ENCODE results near the gene CFB. TPM values are rescaled to one million over a fixed set of nuclear protein-coding genes. Genes with fewer than 3 reads are reported as not detected.

Gene CFB
- total and polyA plus RNA-seq, 9 of the 15 experiments (the other 6 are each of a cell fraction or from before 2014, with no cell fraction given), result 0.08 to 0.91 (median 0.22) TPM; not detected in 4

DNA sequence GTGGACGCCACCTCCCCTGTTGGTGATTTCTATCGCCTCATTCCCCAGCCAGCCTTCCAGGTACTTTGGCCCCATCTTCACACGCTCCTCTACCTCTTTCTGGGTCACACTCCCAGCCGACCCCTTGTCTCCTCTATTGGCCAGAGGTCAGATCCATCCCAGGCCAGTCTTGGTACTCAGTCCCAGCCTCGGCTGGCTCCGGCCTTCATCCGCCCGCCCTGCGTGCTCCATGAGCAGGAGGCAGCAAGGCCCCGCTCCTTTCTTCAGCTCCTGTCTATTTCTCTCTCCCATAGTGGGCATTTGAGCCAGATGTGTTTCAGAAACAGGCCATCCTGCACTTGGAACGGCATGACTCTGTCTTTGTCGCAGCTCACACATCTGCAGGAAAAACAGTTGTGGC is 15.7 kb downstream of the CFB start:
- no peak for DNase-seq (ENCODE audit: extremely low read depth in 1 of 4, low spot score in 3 of 4)
- WGBS (ENCODE audit: insufficient coverage, low coverage, missing lambda C conversion rate), result 93% methylated on average over 12 of the region's 12 CpGs
- POLR2A ChIA-PET, result interaction anchor here (1.2 to 1.6 kb wide), 3 partner anchors 9 to 13 kb away, joined by 3 to 10 read pairs (median 4); partner anchors contain the start of gene DXO
- TF ChIP-seq, protein P1, sequence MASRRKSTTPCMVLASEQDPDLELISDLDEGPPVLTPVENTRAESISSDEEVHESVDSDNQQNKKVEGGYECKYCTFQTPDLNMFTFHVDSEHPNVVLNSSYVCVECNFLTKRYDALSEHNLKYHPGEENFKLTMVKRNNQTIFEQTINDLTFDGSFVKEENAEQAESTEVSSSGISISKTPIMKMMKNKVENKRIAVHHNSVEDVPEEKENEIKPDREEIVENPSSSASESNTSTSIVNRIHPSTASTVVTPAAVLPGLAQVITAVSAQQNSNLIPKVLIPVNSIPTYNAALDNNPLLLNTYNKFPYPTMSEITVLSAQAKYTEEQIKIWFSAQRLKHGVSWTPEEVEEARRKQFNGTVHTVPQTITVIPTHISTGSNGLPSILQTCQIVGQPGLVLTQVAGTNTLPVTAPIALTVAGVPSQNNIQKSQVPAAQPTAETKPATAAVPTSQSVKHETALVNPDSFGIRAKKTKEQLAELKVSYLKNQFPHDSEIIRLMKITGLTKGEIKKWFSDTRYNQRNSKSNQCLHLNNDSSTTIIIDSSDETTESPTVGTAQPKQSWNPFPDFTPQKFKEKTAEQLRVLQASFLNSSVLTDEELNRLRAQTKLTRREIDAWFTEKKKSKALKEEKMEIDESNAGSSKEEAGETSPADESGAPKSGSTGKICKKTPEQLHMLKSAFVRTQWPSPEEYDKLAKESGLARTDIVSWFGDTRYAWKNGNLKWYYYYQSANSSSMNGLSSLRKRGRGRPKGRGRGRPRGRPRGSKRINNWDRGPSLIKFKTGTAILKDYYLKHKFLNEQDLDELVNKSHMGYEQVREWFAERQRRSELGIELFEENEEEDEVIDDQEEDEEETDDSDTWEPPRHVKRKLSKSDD (conservative IDR thresholded peaks at IDR 0.05; ENCODE audit: low read length), result no peak
- TF ChIP-seq SP1 (CRISPR knock-in tag; IDR thresholded peaks at IDR 0.05) (no peak), DIDO1 (tag; IDR thresholded peaks at IDR 0.05; ENCODE audit: low read depth) (no peak), ZNF133 (CRISPR knock-in tag; IDR thresholded peaks at IDR 0.05) (no peak), STAG1 (CRISPR knock-in tag; IDR thresholded peaks at IDR 0.05; ENCODE audit: borderline replicate concordance) (no peak), CHCHD3 (CRISPR knock-in tag; IDR thresholded peaks at IDR 0.05) (no peak), MCM2 (IDR thresholded peaks at IDR 0.05; ENCODE audit: low read depth) (no peak), LEF1 (IDR thresholded peaks at IDR 0.05) (no peak), PRMT5 (CRISPR knock-in tag; IDR thresholded peaks at IDR 0.05) (no peak), RBBP5 (IDR thresholded peaks at IDR 0.05; ENCODE audit: borderline replicate concordance, insufficient read depth, low read length, poor library complexity, severe bottlenecking) (no peak)
- TF ChIP-seq, protein P2, sequence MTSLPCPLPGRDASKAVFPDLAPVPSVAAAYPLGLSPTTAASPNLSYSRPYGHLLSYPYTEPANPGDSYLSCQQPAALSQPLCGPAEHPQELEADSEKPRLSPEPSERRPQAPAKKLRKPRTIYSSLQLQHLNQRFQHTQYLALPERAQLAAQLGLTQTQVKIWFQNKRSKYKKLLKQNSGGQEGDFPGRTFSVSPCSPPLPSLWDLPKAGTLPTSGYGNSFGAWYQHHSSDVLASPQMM (CRISPR knock-in tag; IDR thresholded peaks at IDR 0.05), result no peak
- TF ChIP-seq, protein P3, sequence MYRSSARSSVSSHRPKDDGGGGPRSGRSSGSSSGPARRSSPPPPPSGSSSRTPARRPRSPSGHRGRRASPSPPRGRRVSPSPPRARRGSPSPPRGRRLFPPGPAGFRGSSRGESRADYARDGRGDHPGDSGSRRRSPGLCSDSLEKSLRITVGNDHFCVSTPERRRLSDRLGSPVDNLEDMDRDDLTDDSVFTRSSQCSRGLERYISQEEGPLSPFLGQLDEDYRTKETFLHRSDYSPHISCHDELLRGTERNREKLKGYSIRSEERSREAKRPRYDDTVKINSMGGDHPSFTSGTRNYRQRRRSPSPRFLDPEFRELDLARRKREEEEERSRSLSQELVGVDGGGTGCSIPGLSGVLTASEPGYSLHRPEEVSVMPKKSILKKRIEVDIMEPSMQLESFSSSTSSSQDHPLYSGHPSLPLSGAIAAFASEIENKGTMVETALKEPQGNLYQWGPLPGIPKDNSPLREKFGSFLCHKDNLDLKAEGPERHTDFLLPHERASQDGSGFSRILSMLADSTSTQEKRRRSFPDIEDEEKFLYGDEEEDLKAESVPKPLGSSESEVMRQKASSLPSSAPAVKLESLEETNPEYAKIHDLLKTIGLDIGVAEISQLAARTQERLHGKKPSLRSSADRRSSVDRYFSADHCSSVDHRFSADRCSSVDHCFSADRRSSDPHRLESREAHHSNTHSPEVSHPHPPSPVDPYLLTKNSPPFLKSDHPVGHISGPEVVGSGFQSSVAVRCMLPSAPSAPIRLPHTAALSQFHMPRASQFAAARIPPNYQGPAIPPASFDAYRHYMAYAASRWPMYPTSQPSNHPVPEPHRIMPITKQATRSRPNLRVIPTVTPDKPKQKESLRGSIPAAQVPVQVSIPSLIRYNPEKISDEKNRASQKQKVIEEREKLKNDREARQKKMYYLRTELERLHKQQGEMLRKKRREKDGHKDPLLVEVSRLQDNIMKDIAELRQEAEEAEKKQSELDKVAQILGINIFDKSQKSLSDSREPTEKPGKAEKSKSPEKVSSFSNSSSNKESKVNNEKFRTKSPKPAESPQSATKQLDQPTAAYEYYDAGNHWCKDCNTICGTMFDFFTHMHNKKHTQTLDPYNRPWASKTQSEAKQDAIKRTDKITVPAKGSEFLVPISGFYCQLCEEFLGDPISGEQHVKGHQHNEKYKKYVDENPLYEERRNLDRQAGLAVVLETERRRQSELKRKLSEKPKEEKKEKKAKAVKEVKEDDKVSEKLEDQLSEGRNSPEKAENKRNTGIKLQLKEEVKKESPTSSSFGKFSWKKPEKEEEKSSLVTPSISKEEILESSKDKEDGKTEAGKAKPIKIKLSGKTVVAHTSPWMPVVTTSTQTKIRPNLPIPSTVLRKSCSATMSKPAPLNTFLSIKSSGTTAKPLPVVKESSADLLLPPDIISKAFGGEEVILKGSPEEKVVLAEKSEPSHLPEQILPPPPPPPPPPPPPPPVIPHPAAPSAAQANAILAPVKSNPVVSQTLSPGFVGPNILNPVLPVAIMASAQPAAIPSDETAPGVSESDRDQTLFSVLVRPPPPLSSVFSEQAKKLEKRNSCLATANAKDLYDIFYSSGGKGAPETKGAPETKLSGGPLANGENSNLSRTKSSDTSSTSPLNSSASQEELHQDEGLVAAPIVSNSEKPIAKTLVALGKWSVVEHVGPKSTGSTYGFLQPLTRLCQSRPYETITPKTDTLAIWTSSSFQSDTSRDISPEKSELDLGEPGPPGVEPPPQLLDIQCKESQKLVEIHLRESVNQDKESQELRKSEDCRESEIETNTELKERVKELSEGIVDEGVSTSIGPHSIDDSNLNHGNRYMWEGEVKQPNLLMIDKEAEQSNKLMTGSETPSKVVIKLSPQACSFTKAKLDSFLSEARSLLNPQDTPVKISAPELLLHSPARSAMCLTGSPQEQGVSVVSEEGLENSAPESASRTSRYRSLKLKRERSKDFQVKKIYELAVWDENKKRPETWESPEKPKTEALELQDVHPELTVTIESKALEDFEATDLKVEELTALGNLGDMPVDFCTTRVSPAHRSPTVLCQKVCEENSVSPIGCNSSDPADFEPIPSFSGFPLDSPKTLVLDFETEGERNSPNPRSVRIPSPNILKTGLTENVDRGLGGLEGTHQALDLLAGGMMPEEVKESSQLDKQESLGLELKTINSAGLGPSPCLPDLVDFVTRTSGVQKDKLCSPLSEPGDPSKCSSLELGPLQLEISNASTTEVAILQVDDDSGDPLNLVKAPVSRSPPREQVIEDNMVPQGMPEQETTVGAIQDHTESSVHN (IDR thresholded peaks at IDR 0.05; ENCODE audit: borderline replicate concordance in 1 of 2, low read depth in 1 of 2), result no peak

More for the DNA sequence above, 15.7 kb downstream of the CFB start:
- no peak for FAIRE-seq
- in situ Hi-C loops (cut with MboI), result no loop called here
- ATAC-seq, result no peak
- H3K9ac ChIP-seq (ENCODE audit: insufficient read depth in 1 of 2, low read depth in 2 of 2, low read length in 2 of 2), result peak overlapping the region in 1 of 2 experiments; percentile 32; a peak in 2 of 4 replicates
- CTCF ChIA-PET (ENCODE audit: low intra/inter-chr PET ratio), result interaction anchor here (0.5 kb wide), 1 partner anchor 252 kb away, joined by 3 read pairs; no protein-coding TSS in a partner anchor
- peaks cover 39% of the 10 kb centered on the region for H3K79me2 ChIP-seq (ENCODE audit: control insufficient read depth, insufficient read depth, low read length)
- peaks cover 78% of the 10 kb centered on the region for H3K36me3 ChIP-seq (ENCODE audit: control insufficient read depth, insufficient read depth, low read length)
- no peak overlapping the region for H3K27ac ChIP-seq (ENCODE audit: extremely low read depth, low read depth, low read length)
- no peak overlapping the region for H2AFZ ChIP-seq (ENCODE audit: low read depth, low read length)
- H3K4me3 ChIP-seq, result no peak overlapping the region
- H3K9me3 ChIP-seq (replicated peaks; ENCODE audit: control insufficient read depth, insufficient read depth, low read depth, low read length), result no peaks in the 10 kb centered on the region
- no peaks in the 10 kb centered on the region for H4K20me1 ChIP-seq (replicated peaks; ENCODE audit: control insufficient read depth, insufficient read depth, low read length)
- intact Hi-C loops (cut with micrococcal nuclease), result no loop called here
- H3K4me2 ChIP-seq (ENCODE audit: insufficient read depth, low read length), result no peak overlapping the region
- H3K27me3 ChIP-seq (ENCODE audit: control insufficient read depth in 2 of 2, insufficient read depth in 2 of 2, low read length in 2 of 2), result no peaks in the 10 kb centered on the region
- H3K9me1 ChIP-seq (ENCODE audit: control insufficient read depth, insufficient read depth, low read length), result no peaks in the 10 kb centered on the region
- no TSS peak for BruUV-seq (replicated peaks)
- H3K4me1 ChIP-seq (replicated peaks in 1 of 2; ENCODE audit: control insufficient read depth in 2 of 2, insufficient read depth in 2 of 2, low read length in 2 of 2), result peaks cover 0 to 17% of the 10 kb centered on the region in 2 experiments; a peak in 4 of 5 replicates
